B cell (primary cell): ENCODE measurements around the gene ELMO1. TPM values are rescaled to one million over a fixed set of nuclear protein-coding genes. Genes with fewer than 3 reads are reported as not detected.

Experiments used
- ATAC-seq: fragments of 200-7000 bp; cut with Tn5 transposase; one replicate; pipeline ENCODE4 v1.10.0; 2021; ENCODE audit warnings: low read depth, mild to moderate bottlenecking, moderate number of reproducible peaks, moderate library complexity
- CTCF ChIA-PET: fragments of 350-600 bp; sonication (Branson Sonifier 250); formaldehyde crosslinking; loops from one replicate; lab custom pipeline; 2021; ENCODE audit warnings: antibody characterized with exemption, inconsistent platforms; lab: Charles Lee
- POLR2A ChIA-PET: fragments of 350-600 bp; sonication (Branson Sonifier 250); formaldehyde crosslinking; loops from one replicate; lab custom pipeline; 2021; ENCODE audit warnings: antibody characterized with exemption; lab: Charles Lee
- DNase-seq: peaks from one replicate; pipeline ENCODE4 v3.0.0; 2013
- H2AFZ ChIP-seq: 2 replicates; pipeline ENCODE4 v1.6.1; 2012; ENCODE audit warnings: mild to moderate bottlenecking, low read depth, low read length; ENCODE audit not compliant: insufficient read depth, poor library complexity, severe bottlenecking
- H3K27ac ChIP-seq, 2 donors: 1 replicate in 1 of 2; 2 replicates in 1 of 2; pipeline ENCODE4 v1.5.1; 2012 to 2013; ENCODE audit warnings: low read length in 2 of 2, mild to moderate bottlenecking in 2 of 2, moderate library complexity in 1 of 2
- H3K27me3 ChIP-seq, 4 experiments: fragments of 200-600 bp in 1 of 4; sonication (generic) in 1 of 4; replicated peaks in 1 of 4; 1 replicate in 2 of 4; 2 replicates in 2 of 4; pipeline versions ENCODE4 v1.6.1 to v1.7.0; 2013 to 2016; ENCODE audit warnings: low read length in 3 of 4, mild to moderate bottlenecking in 2 of 4, mixed read lengths in 1 of 4, moderate library complexity in 1 of 4; ENCODE audit not compliant: insufficient read depth in 4 of 4, control insufficient read depth in 3 of 4; ENCODE audit errors: control extremely low read depth in 1 of 4
- H3K36me3 ChIP-seq, 2 experiments: replicated peaks in 1 of 2; 1 replicate in 1 of 2; 2 replicates in 1 of 2; pipeline versions ENCODE4 v1.6.1 to v1.7.1; 2013; ENCODE audit warnings: low read length in 1 of 2; ENCODE audit not compliant: insufficient read depth in 2 of 2, control insufficient read depth in 1 of 2; ENCODE audit errors: control extremely low read depth in 1 of 2, extremely low read depth in 1 of 2
- H3K4me1 ChIP-seq, 2 donors: fragments of 200-600 bp in 1 of 2; sonication (generic) in 1 of 2; 1 replicate in 1 of 2; 2 replicates in 1 of 2; pipeline versions ENCODE4 v1.5.1 to v1.6.1; 2013 to 2017; ENCODE audit warnings: low read length in 2 of 2; ENCODE audit not compliant: control insufficient read depth in 2 of 2, insufficient read depth in 2 of 2
- H3K4me2 ChIP-seq: replicated peaks from 2 replicates; pipeline ENCODE3; 2012; ENCODE audit warnings: mild to moderate bottlenecking, low read depth, low read length; ENCODE audit not compliant: poor library complexity, severe bottlenecking
- H3K4me3 ChIP-seq, 5 experiments: fragments of 200-600 bp in 1 of 5; sonication (generic) in 1 of 5; 1 replicate in 3 of 5; 2 replicates in 2 of 5; pipeline versions ENCODE4 v1.5.1 to v1.7.0; 2011 to 2016; ENCODE audit warnings: low read length in 4 of 5, mild to moderate bottlenecking in 4 of 5, low read depth in 2 of 5, control low read depth in 1 of 5, moderate library complexity in 1 of 5; ENCODE audit not compliant: insufficient read depth in 1 of 5; ENCODE audit errors: control extremely low read depth in 1 of 5, extremely low read depth in 1 of 5
- H3K79me2 ChIP-seq: fragments of 200-600 bp; sonication (generic); one replicate; pipeline ENCODE4 v1.6.0; 2016; ENCODE audit warnings: low read length; ENCODE audit not compliant: control insufficient read depth, insufficient read depth
- H3K9ac ChIP-seq: fragments of 200-600 bp; sonication (generic); 2 replicates; pipeline ENCODE4 v1.6.1; 2017; ENCODE audit warnings: mild to moderate bottlenecking, low read length, moderate library complexity
- H3K9me3 ChIP-seq, 3 donors: one replicate each; pipeline versions ENCODE4 v1.6.1 to v1.7.1; 2013; ENCODE audit warnings: low read length in 2 of 3; ENCODE audit not compliant: control insufficient read depth in 2 of 3, insufficient read depth in 1 of 3; ENCODE audit errors: control extremely low read depth in 1 of 3
- H4K20me1 ChIP-seq: 2 replicates; pipeline ENCODE4 v1.6.0; 2012; ENCODE audit warnings: mild to moderate bottlenecking, low read length; ENCODE audit not compliant: insufficient read depth, control insufficient read depth, poor library complexity, severe bottlenecking
- H3K27ac Mint-ChIP-seq: one replicate; pipeline ENCODE4 v1.8.0; 2021; ENCODE audit warnings: mixed read lengths
- H3K27me3 Mint-ChIP-seq: one replicate; pipeline ENCODE4 v1.8.0; 2021; ENCODE audit warnings: mixed read lengths
- H3K4me1 Mint-ChIP-seq: one replicate; pipeline ENCODE4 v1.8.0; 2021; ENCODE audit warnings: mixed read lengths
- H3K4me3 Mint-ChIP-seq: one replicate; pipeline ENCODE4 v1.8.0; 2021; ENCODE audit warnings: mixed read lengths
- H3K9me3 Mint-ChIP-seq: one replicate; pipeline ENCODE4 v1.8.0; 2022; ENCODE audit warnings: mixed read lengths; ENCODE audit not compliant: insufficient read depth
- CTCF ChIP-seq: fragments of 200-600 bp; IDR thresholded peaks from one replicate; pipeline ENCODE4 v1.8.0; 2022; ENCODE audit warnings: antibody characterized with exemption, mild to moderate bottlenecking
- EZH2 ChIP-seq: IDR thresholded peaks from 2 replicates; pipeline ENCODE4 v1.6.1; 2012; ENCODE audit warnings: borderline replicate concordance, low read depth, mild to moderate bottlenecking, moderate library complexity, low read length; ENCODE audit not compliant: insufficient read depth, poor library complexity, severe bottlenecking
- WGBS: methylation state at CpG from one replicate; pipeline ENCODE4 v1.1.5; 2013; ENCODE audit warnings: missing lambda C conversion rate; ENCODE audit not compliant: insufficient coverage; 5-methylcytosine and 5-hydroxymethylcytosine counted together
- intact Hi-C: fragments of 100-400 bp; cut with micrococcal nuclease; formaldehyde crosslinking; loops from one replicate; pipeline ENCODE4 v1.10.0; 2022
- polyA plus RNA-seq: library from polyadenylated mRNA; depleted of rRNA; stranded (reverse); fragments of >200 nt; gene quantifications from 2 replicates; pipeline ENCODE4 v1.2.3, GENCODE V29; 2012
- total RNA-seq, 2 donors: library from RNA; stranded (reverse); fragments of 120-200 nt in 1 of 2; gene quantifications; 1 replicate in 1 of 2; 2 replicates in 1 of 2; pipeline versions ENCODE4 v1.2.3 to v1.2.4, GENCODE V29; 2013 to 2022

ELMO1 gene
- total and polyA plus RNA-seq, 2 donors (not counting 1 experiment from before 2014, with no cell fraction given) = 44.7 to 177 TPM

GRCh38 chr7:37342176-37342687, 106.4 kb downstream of the ELMO1 start:
- Mint-ChIP-seq H3K4me3 (peak overlapping the region; percentile 99), H3K4me1 (peaks cover 78% of the 10 kb centered on the region), H3K27me3 (no peaks in the 10 kb centered on the region), H3K27ac (peak overlapping the region; percentile 98), H3K9me3 (no peaks in the 10 kb centered on the region)
- Histone ChIP-seq H4K20me1 (no peaks in the 10 kb centered on the region), H3K27ac (peak overlapping the region; percentile 71 to 75), H3K4me2 (peak overlapping the region; percentile 75), H3K27me3 (no peaks in the 10 kb centered on the region), H3K9me3 (no peaks in the 10 kb centered on the region), H3K79me2 (peaks cover 76% of the 10 kb centered on the region), H3K4me3 (peak overlapping the region; percentile 52 to 82 (median 70)), H3K36me3 (no peaks in the 10 kb centered on the region), H3K4me1 (peaks cover 53 to 63% of the 10 kb centered on the region in 2 donors), H2AFZ (peak overlapping the region; percentile 65), H3K9ac (peak overlapping the region; percentile 60)
- DNase-seq = no peak
- no peak for ATAC-seq
- POLR2A ChIA-PET = no interaction called here
- intact Hi-C loops = loop anchor here (1.0 to 2.0 kb wide), 3 partner anchors 8 to 107 kb away; partner anchors contain the start of gene ELMO1
- 0% methylated on average over 8 of the region's 8 CpGs for WGBS
- CTCF ChIA-PET = interaction anchor here (0.8 to 7.9 kb wide), 10 partner anchors 9 to 153 kb away, joined by 3 to 73 read pairs (median 4); no protein-coding TSS in a partner anchor
- TF ChIP-seq CTCF (no peak), EZH2 (no peak)

GRCh38 chr7:37341033-37341630, 107.5 kb downstream of the ELMO1 start:
- H3K79me2 ChIP-seq = peaks cover 71% of the 10 kb centered on the region
- ATAC-seq = no peak

More at GRCh38 chr7:37341033-37341630, 107.5 kb downstream of the ELMO1 start:
- Histone ChIP-seq H3K27ac (peak overlapping the region in 1 of 2 donors; percentile 5), H4K20me1 (no peaks in the 10 kb centered on the region), H3K27me3 (no peaks in the 10 kb centered on the region), H3K4me2 (peak overlapping the region; percentile 75), H3K9me3 (no peaks in the 10 kb centered on the region), H3K36me3 (no peaks in the 10 kb centered on the region), H3K4me3 (peak overlapping the region in 2 of 5 experiments; percentile 11 to 15), H2AFZ (peak overlapping the region; percentile 17), H3K9ac (no peak overlapping the region), H3K4me1 (peaks cover 64 to 71% of the 10 kb centered on the region in 2 donors)
- H3K27me3 Mint-ChIP-seq = no peaks in the 10 kb centered on the region
- 17% methylated on average over 3 of the region's 6 CpGs for WGBS
- peaks cover 83% of the 10 kb centered on the region for H3K4me1 Mint-ChIP-seq
- ChIA-PET POLR2A (no interaction called here), CTCF (interaction anchor here (0.6 to 7.9 kb wide), 6 partner anchors 10 to 155 kb away, joined by 3 to 73 read pairs (median 8); no protein-coding TSS in a partner anchor)
- H3K27ac Mint-ChIP-seq = peak overlapping the region; percentile 24
- H3K4me3 Mint-ChIP-seq = peak overlapping the region; percentile 99
- no peaks in the 10 kb centered on the region for H3K9me3 Mint-ChIP-seq
- DNase-seq = no peak
- intact Hi-C loops = no loop called here
- TF ChIP-seq CTCF (no peak), EZH2 (no peak)
